Measurements from ENCODE around the gene AK8. TPM values are rescaled to one million over a fixed set of nuclear protein-coding genes. Genes with fewer than 3 reads are reported as not detected.

Gene AK8
- total and polyA plus RNA-seq, 2 experiments from 2014 or later: 0.14 to 0.78 TPM

DNA sequence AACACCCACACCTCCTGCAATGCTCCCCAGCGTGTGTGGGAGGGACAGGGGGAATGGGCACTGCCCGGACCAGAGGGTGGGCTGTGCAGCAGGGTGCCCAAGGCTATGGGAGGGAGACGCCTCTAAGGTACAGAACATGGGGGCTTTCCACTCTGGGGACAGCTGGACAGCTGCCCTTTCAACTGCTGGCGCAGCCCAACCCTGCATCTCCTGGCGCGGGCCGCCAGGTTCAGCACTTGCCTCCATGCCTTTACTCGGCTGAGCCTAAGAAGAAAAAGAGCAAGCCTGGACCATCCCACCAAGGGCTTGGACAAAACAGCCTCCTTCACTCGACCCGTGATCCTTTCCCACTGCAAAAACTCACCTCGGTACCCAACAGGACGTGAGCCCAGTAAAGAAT lies 15.0 kb downstream of the AK8 start:
- H3K36me3 ChIP-seq (ENCODE audit: insufficient read depth): no peaks in the 10 kb centered on the region
- peaks cover 19% of the 10 kb centered on the region for H3K4me1 Mint-ChIP-seq
- no peaks in the 10 kb centered on the region for H4K20me1 ChIP-seq (replicated peaks; ENCODE audit: insufficient read depth)
- ATAC-seq (no peak), DNase-seq (ENCODE audit: low spot score) (no peak)
- no peaks in the 10 kb centered on the region for H3K79me2 ChIP-seq (replicated peaks; ENCODE audit: insufficient read depth)
- no peaks in the 10 kb centered on the region for H3F3A ChIP-seq (replicated peaks; ENCODE audit: low read depth)
- TF ChIP-seq NANOG (IDR thresholded peaks at IDR 0.05; ENCODE audit: borderline replicate concordance): no peak
- no peak for TF ChIP-seq ZNF462 (CRISPR knock-in tag; IDR thresholded peaks at IDR 0.05)
- TF ChIP-seq POLR2AphosphoS5 (IDR thresholded peaks at IDR 0.05; ENCODE audit: low read depth): no peak
- no peak for TF ChIP-seq ZNF331 (CRISPR knock-in tag; IDR thresholded peaks at IDR 0.05; ENCODE audit: low read depth)
- no peak for TF ChIP-seq ETS1 (IDR thresholded peaks at IDR 0.05)
- TF ChIP-seq STAT1 (IDR thresholded peaks at IDR 0.05; ENCODE audit: unreplicated experiment): no peak
- TF ChIP-seq JUNB (IDR thresholded peaks at IDR 0.05; ENCODE audit: unreplicated experiment): no peak
- TF ChIP-seq REST (IDR thresholded peaks at IDR 0.05; ENCODE audit: unreplicated experiment): no peak
- TF ChIP-seq EZH2phosphoT487 (IDR thresholded peaks at IDR 0.05; ENCODE audit: unreplicated experiment): no peak
- TF ChIP-seq EZH2 (IDR thresholded peaks at IDR 0.05; ENCODE audit: low read depth, unreplicated experiment): no peak
- TF ChIP-seq ZNF114 (CRISPR knock-in tag; IDR thresholded peaks at IDR 0.05): no peak
- no peak for TF ChIP-seq CTCF (conservative IDR thresholded peaks at IDR 0.05; ENCODE audit: low read depth in 2 of 2)
- no peaks in the 10 kb centered on the region; the same call in 1 of the 2 replicates for H3K4me1 ChIP-seq (ENCODE audit: insufficient read depth)
- no peaks in the 10 kb centered on the region for H3K9me3 Mint-ChIP-seq
- no peak overlapping the region for H3K27ac Mint-ChIP-seq
- no peaks in the 10 kb centered on the region for H3K27me3 ChIP-seq (ENCODE audit: insufficient read depth)
- no peak overlapping the region for H3K27ac ChIP-seq (ENCODE audit: low read depth)
- H3K4me2 ChIP-seq: no peak overlapping the region
- H3K27me3 Mint-ChIP-seq (ENCODE audit: insufficient read depth, low read depth, poor library complexity): peaks cover 6% of the 10 kb centered on the region
- peaks cover 5% of the 10 kb centered on the region; the same call in 1 of the 2 replicates for H3K9me2 ChIP-seq (ENCODE audit: insufficient read depth)
- H3K36me3 Mint-ChIP-seq (ENCODE audit: low read depth): no peaks in the 10 kb centered on the region
- no peak overlapping the region for H2AFZ ChIP-seq
- H3K4me3 ChIP-seq: no peak overlapping the region
- no peak overlapping the region for H3K4me3 Mint-ChIP-seq

Measured in GM23338 (cell line).